GM21390 (cell line): ENCODE results near the gene ZNF326.
"Not testable (repeated sequence)": the region's sequence is repeated elsewhere in the genome, so short reads cannot be mapped to it uniquely, and the experiment has no call there.

Source experiments
- ATAC-seq: cut with Tn5 transposase; IDR thresholded peaks from one replicate; pipeline ENCODE4 v1.9.1; 2021; ENCODE audit not compliant: unreplicated experiment

ZNF326 gene

DNA sequence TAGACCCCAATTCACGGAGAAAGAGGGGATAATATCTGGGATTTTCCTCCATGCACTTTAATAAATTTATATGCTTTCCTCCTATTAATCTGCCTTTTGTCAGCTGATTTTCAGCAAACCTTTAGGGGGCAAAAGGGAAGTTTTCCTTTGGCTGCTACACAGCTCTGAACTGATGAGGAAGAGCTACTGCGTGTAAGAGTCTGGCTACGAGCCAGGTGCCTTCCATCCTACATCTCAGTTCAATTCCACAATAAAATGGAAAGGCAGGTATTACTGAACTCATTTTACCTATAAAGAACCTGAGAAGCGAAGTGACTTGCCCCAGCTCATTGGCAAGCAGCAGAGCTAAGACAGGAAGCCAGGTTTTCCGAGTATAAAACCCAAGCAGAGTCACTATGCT lies 28.3 kb upstream of the ZNF326 start:
- no peak for ATAC-seq

- ATAC-seq, result peak; percentile 64
Measured at GRCh38 chr1:89971600-89971999, 23.3 kb upstream of the ZNF326 start.

GRCh38 chr1:89972024-89972423 lies 22.9 kb upstream of the ZNF326 start:
- ATAC-seq, result no peak

DNA sequence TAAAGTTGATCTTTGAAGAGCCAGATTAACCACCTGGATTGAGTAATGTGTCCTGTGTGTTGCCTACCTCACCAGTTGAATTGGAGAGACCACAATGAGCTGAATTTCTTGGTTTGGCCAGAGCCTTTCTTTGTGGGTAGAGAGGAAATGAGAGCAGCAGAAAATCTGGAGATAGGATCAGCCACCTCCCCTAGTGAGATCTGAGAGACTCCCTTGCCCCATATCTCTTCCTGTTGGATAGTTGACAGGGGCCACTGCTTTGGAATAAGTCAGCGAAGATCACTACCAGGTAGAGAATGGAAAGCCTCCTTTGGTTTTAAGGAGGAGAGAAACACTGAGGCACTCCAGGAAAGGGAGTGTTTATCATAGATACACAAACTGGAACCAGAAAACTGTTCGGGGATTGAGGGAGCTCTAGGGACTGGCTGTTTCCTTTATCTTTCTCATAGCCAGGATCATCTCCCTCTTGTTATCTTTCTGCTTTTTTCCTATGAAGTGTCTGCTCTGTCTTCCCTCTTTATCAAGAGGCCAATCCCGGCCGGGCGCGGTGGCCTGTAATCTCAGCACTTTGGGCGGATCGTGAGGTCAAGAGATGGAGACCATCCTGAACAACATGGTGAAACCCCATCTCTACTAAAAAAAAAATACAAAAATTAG lies 21.3 kb upstream of the ZNF326 start:
- no peak for ATAC-seq

DNA sequence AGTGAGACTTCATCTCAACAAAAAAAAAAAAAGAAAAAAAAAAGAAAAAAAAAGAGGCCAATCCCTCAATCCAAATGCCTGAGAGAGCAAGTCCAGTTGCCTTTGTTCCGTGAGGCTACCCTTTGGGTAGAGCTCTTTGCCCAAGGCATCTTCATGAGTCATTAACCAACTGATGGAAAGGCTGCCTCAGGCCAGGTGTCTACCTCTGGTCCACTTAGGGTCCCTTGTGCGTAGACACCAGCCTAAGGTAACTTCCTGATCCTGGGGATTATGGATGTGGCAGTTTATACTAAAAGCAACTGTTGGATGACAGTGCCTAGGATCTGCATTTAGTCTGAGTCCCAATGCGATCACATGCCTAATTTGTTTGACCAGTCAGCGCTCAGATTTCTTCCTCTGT lies 20.7 kb upstream of the ZNF326 start:
- ATAC-seq, result no peak

DNA sequence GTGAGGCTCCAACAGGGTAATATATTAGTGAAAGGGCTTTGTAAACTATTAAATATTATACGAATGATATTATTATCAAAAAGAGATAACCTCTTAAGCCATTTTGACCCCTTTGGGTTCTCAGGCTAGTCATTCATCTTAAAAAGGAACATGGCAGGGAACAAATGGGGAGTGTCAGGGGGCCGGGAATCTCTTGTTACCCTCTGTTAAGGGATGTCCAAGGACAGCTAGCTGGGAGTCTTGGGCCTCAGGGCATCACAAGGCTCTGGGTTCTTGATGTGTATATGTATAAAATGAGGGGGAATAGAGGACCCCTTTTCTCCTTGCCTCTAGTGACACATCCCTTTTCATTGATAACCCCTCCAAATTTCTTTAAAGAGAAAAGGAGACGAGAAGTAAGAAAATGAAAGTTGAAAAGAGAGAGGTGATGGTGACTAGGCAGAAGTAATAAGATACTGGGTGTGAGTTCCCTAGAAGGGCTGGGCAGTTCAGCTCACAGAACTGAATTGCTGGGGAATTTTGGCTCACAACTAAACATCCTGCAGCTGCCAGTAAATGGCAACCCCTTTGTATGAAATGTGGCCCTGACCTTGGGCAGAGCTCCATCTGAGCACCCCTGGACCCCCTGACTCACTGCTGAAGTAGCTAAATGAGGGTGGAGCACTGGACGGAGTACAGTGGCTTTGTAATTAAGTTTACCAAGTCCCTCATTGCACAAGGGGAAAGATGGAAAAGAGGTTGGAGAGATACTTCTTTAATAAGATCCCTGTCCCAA lies 20.0 kb upstream of the ZNF326 start:
- no peak for ATAC-seq

- ATAC-seq, result no peak
Measured at GRCh38 chr1:89975540-89976125, 19.3 kb upstream of the ZNF326 start.

- no peak for ATAC-seq
Measured at GRCh38 chr1:89978755-89979154, 16.2 kb upstream of the ZNF326 start.

- no peak for ATAC-seq
Measured at GRCh38 chr1:89980605-89981004, 14.3 kb upstream of the ZNF326 start.

- not testable (repeated sequence) for ATAC-seq
Measured at GRCh38 chr1:89982846-89983245, 12.1 kb upstream of the ZNF326 start.

DNA sequence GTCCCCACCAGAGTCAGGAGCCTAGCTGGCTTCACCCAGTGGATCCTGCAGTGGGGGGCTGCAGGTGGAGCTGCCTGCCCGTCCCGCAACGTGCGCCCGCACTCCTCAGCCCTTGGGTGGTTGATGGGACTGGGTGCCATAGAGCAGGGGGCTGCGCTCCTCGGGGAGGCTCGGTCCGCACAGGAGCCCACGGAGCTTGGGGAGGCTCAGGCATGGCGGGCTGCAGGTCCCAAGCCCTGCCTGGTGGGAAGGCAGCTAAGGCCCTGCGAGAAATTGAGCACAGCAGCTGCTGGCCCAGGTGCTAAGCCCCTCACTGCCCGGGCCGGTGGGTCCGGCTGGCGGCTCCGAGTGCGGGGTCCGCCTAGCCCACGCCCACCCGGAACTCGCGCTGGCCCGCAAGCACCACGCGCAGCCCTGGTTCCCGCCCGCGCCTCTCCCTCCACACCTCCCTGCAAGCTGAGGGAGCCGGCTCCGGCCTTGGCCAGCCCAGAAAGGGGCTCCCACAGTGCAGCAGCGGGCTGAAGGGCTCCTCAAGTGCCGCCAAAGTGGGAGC lies 10.3 kb upstream of the ZNF326 start:
- not testable (repeated sequence) for ATAC-seq

DNA sequence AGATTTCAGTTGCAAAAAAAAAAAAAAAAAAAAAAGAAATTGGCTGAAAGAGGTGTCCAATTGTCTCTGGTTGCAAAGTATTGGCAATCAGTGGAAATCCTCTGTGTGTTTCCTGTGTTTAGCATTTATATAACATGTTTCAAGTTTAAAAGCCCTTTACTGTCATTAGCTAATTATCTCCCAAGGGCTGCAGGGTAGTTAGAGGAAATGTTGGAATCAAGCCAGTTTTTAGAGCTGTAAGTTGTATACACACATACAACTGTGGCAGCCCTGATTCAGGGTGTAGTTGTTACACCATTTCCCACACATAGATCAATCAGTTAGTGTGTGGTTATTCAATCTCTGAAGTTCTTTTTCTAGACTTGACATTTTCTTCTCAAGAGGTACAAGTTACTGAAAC lies 8.9 kb upstream of the ZNF326 start:
- ATAC-seq, result no peak

GRCh38 chr1:89987159-89987819 lies 7.6 kb upstream of the ZNF326 start:
- ATAC-seq, result peak; percentile 85

DNA sequence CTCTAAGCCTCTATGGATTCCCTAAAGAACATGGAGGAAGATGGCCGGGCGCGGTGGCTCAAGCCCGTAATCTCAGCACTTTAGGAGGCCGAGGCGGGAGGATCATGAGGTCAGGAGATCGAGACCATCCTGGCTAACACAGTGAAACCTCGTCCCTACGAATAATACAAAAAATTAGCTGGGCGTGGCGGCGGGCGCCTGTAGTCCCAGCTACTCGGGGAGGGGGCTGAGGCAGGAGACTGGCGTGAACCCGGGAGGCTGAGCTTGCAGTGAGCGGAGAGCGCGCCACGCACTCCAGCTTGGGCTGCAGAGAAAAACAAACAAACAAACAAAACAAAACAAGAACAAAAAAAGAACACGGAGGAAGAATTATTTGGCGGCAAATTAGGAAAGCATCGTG lies 5.8 kb upstream of the ZNF326 start:
- no peak for ATAC-seq

DNA sequence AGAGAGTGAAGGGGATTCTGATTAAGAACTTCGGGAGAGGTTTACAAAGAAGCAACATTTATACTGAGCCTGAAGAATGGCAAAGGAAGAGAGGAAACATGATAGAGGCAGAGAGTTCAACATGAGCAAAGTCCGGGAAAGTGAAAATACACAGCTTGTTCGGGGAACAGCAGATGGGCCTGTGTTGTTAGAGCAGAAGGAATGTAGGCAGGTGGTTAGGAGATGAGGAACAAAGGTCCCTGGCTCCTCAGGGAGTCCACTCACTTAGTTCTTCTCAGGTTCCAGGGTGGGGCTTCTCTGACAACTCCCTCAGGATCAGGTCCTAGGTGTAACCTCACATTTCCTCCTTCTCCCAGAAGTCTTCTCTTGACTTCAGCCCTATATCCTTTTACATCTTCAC lies 5.1 kb upstream of the ZNF326 start:
- no peak for ATAC-seq

GRCh38 chr1:89990976-89991831 lies 3.7 kb upstream of the ZNF326 start:
- ATAC-seq, result no peak

GRCh38 chr1:89993541-89993940 lies 1.4 kb upstream of the ZNF326 start:
- no peak for ATAC-seq

GRCh38 chr1:89994231-89994804 lies 592 bp upstream of the ZNF326 start:
- no peak for ATAC-seq

- no peak for ATAC-seq
Measured at GRCh38 chr1:89995598-89996449, 914 bp downstream of the ZNF326 start.
